Fibroblast of skin of right quadriceps (primary cell): ENCODE data around the gene AGRN.
A peak's percentile ranks its signal among the peaks of the same experiment; 100 is the strongest.
"Not testable (repeated sequence)": the region's sequence is repeated elsewhere in the genome, so short reads cannot be mapped to it uniquely, and the experiment has no call there.

Experiments
- DNase-seq: peaks from one replicate; pipeline ENCODE4 v3.0.0-alpha.2; 2013

AGRN gene

GRCh38 chr1:1055841-1056736, 36.2 kb downstream of the AGRN start:
- DNase-seq: no peak

- DNase-seq: not testable (repeated sequence)
These were observed 37.8 kb downstream of the AGRN start for GRCh38 chr1:1057769-1058087.

GRCh38 chr1:1058088-1058905, 38.4 kb downstream of the AGRN start:
- no peak for DNase-seq

GRCh38 chr1:1058921-1059493, 39.1 kb downstream of the AGRN start:
- DNase-seq: no peak

- DNase-seq: peak; percentile 72
These were observed 39.8 kb downstream of the AGRN start for GRCh38 chr1:1059494-1060280.

GRCh38 chr1:1060281-1061000, 40.5 kb downstream of the AGRN start:
- no peak for DNase-seq

- no peak for DNase-seq
These were observed 41.9 kb downstream of the AGRN start for GRCh38 chr1:1061682-1062345.

GRCh38 chr1:1062348-1063163, 42.6 kb downstream of the AGRN start:
- DNase-seq: no peak

GRCh38 chr1:1063261-1063944, 43.5 kb downstream of the AGRN start:
- no peak for DNase-seq

GRCh38 chr1:1063945-1064831, 44.3 kb downstream of the AGRN start:
- DNase-seq: peak; percentile 68

- DNase-seq: no peak
These were observed 45.5 kb downstream of the AGRN start for GRCh38 chr1:1065265-1065939.

- not testable (repeated sequence) for DNase-seq
These were observed 46.0 kb downstream of the AGRN start for GRCh38 chr1:1065940-1066304.

GRCh38 chr1:1066403-1067283, 46.7 kb downstream of the AGRN start:
- no peak for DNase-seq

GRCh38 chr1:1067284-1067859, 47.5 kb downstream of the AGRN start:
- DNase-seq: no peak

GRCh38 chr1:1067860-1068516, 48.1 kb downstream of the AGRN start:
- DNase-seq: no peak

- no peak for DNase-seq
These were observed 48.7 kb downstream of the AGRN start for GRCh38 chr1:1068517-1069055.
